HG02970 (cell line): ENCODE measurements around the gene NQO2.
"Not testable (repeated sequence)": the region's sequence is repeated elsewhere in the genome, so short reads cannot be mapped to it uniquely, and the experiment has no call there.

Source experiments
- ATAC-seq: cut with Tn5 transposase; IDR thresholded peaks from one replicate; pipeline ENCODE4 v1.9.1; 2021; ENCODE audit warnings: mild to moderate bottlenecking, moderate library complexity, moderate number of reproducible peaks; ENCODE audit not compliant: unreplicated experiment, low FRiP score

Gene NQO2

DNA sequence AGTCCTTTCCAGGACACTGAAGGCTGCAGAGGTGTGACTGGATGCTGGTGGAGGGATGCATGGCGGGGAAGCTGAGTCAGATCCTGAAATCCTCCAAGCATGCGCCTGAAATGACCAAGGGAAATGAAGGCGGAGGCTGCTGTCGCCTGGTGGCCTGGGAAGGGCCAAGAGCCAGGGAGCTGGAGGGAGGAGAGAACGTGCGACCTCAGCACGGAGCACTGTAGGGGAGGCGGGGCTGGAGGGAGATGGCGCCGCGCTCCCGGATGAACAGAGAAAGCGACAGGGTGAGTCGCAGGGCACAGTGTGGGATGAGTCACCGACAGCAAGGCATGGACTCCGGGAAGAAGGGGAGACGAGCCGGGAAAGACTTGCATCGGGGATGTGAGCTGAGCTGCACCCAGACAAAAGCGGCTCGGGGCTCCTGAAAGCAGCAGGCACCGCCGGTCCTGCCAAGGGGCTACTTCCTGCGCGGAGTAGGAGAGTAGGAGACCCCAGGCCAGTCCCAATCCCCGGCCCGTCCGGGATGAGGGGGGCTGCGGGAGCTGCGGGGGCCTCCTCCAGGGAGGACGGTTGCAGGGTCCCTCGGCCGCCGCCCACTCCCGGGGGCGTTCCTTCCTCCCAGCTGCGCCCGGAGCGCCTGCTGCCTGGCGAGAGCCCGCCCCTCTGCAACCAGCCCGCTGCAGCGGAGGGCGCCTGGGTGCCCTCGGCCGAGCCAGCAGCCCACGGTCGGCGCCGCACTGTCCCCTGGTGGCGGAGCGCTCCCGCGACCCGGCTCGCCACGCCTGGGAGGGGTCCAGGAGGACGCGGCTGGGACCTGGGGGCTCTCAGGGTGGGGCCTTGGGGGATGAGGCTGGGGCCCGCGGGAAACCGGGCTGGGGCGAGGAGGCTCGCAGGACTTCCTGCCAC, 11.0 kb upstream of the NQO2 start:
- ATAC-seq, result peak; percentile 61

GRCh38 chr6:2989332-2990247, 10.1 kb upstream of the NQO2 start:
- peak; percentile 62 for ATAC-seq

GRCh38 chr6:2990248-2990931, 9.3 kb upstream of the NQO2 start:
- no peak for ATAC-seq

GRCh38 chr6:2990932-2991506, 8.7 kb upstream of the NQO2 start:
- ATAC-seq, result no peak

- ATAC-seq, result no peak
Measured at GRCh38 chr6:2992330-2992979, 7.2 kb upstream of the NQO2 start.

GRCh38 chr6:2993755-2994317, 5.9 kb upstream of the NQO2 start:
- no peak for ATAC-seq

GRCh38 chr6:2998249-2998997, 1.3 kb upstream of the NQO2 start:
- ATAC-seq, result not testable (repeated sequence)

DNA sequence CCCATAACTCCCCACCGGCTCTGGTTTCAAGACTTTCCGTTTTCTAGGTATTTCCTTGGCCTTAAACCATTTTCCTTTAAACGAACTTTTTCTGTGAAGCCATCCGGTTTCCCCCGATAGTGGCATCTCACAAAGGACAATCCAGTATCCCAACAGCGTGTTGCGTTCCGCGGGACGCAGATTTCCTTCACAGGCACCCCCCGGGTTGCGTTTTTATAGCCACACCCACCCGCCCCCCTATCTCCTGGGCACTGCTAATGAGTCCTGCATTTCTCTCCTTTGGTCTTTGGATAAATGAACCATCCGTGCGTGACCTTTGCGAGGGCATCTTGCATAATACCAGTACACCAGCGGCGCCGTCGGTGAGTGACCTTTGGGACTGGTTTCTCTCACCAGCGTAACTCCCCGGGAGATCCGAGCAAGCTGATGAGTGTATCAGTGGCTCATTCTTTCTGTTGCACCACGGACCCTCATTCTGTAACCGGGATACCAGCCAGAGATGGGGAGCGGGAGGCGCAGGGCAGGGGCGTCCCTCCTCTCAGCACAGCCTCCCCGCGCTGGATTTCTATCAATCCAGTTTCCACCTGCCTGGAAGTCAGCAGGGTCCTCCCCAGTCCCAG, 586 bp upstream of the NQO2 start:
- no peak for ATAC-seq

DNA sequence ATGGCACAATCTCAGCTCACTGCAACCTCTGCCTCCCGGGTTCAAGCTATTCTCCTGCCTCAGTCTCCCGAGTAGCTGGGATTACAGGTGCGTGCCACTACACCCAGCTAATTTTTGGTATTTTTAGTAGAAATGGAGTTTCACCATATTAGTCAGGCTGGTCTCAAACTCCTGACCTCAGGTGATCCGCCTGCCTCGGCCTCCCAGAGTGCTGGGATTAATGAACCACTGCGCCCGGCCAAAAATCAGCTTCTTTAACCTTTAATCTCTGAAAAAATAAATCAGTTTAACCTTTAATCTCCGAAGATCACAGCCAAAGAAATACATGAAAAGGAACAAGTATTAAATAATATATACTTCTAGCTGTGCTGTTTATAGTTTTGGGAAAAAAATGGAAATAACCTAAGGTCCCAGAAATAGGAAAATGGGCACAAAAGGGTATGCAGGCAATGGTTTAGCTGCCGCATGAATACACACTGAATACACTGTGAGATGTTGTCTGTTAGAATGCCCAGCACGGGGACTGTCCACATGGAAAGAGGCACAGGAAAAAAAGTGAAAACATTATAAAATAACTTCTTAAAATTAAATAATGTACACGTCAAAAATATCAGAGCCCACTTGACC, 1.6 kb downstream of the NQO2 start:
- no peak for ATAC-seq

- ATAC-seq, result no peak
Measured at GRCh38 chr6:3001773-3002293, 2.1 kb downstream of the NQO2 start.

- not testable (repeated sequence) for ATAC-seq
Measured at GRCh38 chr6:3003226-3003625, 3.5 kb downstream of the NQO2 start.

- ATAC-seq, result no peak
Measured at GRCh38 chr6:3005077-3005476, 5.4 kb downstream of the NQO2 start.

- no peak for ATAC-seq
Measured at GRCh38 chr6:3005874-3006273, 6.2 kb downstream of the NQO2 start.

GRCh38 chr6:3006476-3006875, 6.8 kb downstream of the NQO2 start:
- no peak for ATAC-seq

- no peak for ATAC-seq
Measured at GRCh38 chr6:3007571-3007970, 7.9 kb downstream of the NQO2 start.

GRCh38 chr6:3008712-3009265, 9.1 kb downstream of the NQO2 start:
- ATAC-seq, result not testable (repeated sequence)

- ATAC-seq, result no peak
Measured at GRCh38 chr6:3009930-3010329, 10.2 kb downstream of the NQO2 start.
